RPMI7951 (cell line): ENCODE data around the gene TRAF4. TPM values are rescaled to one million over a fixed set of nuclear protein-coding genes. Genes with fewer than 3 reads are reported as not detected.

ENCODE experiments used
- DNase-seq: peaks from one replicate; pipeline ENCODE4 v3.0.0-alpha.2; 2012; ENCODE audit warnings: low read depth
- total RNA-seq: library from RNA; depleted of rRNA; stranded (reverse); fragments of >200 nt; shearing (Covaris generic); gene quantifications from 2 replicates; pipeline ENCODE4 v1.2.3, GENCODE V29; 2014; rRNA removed

TRAF4 gene
- total RNA-seq, result 21.2 and 25.5 TPM in 2 replicates

- DNase-seq, result peak; percentile 89
Measured at GRCh38 chr17:28743243-28744103, at the start of gene TRAF4. Gene TRAF4, plus strand, starts transcription at chr17:28744011. Its CDS starts 102 bp downstream, at chr17:28744113.

GRCh38 chr17:28698253-28698941 lies 45.4 kb upstream of the TRAF4 start:
- DNase-seq, result no peak

- no peak for DNase-seq
Measured at GRCh38 chr17:28700278-28700677, 43.5 kb upstream of the TRAF4 start.

GRCh38 chr17:28700830-28701492 lies 42.9 kb upstream of the TRAF4 start:
- no peak for DNase-seq

- no peak for DNase-seq
Measured at GRCh38 chr17:28702026-28702751, 41.6 kb upstream of the TRAF4 start.

GRCh38 chr17:28702752-28703150 lies 41.1 kb upstream of the TRAF4 start:
- DNase-seq, result no peak

- DNase-seq, result no peak
Measured at GRCh38 chr17:28703552-28704218, 40.1 kb upstream of the TRAF4 start.

- no peak for DNase-seq
Measured at GRCh38 chr17:28704219-28704858, 39.5 kb upstream of the TRAF4 start.

GRCh38 chr17:28705074-28705659 lies 38.6 kb upstream of the TRAF4 start:
- DNase-seq, result no peak

GRCh38 chr17:28705728-28706334 lies 38.0 kb upstream of the TRAF4 start:
- DNase-seq, result no peak

GRCh38 chr17:28706471-28707338 lies 37.1 kb upstream of the TRAF4 start:
- no peak for DNase-seq

GRCh38 chr17:28707339-28707720 lies 36.5 kb upstream of the TRAF4 start:
- DNase-seq, result no peak

- DNase-seq, result peak; percentile 88
Measured at GRCh38 chr17:28710861-28711722, 32.7 kb upstream of the TRAF4 start.

GRCh38 chr17:28711723-28712031 lies 32.1 kb upstream of the TRAF4 start, which contains the start of gene PROCA1:
Gene PROCA1, minus strand, starts transcription at chr17:28711888. Its CDS starts 228 bp downstream, at chr17:28711660.
- DNase-seq, result no peak

GRCh38 chr17:28712032-28712704 lies 31.6 kb upstream of the TRAF4 start:
- no peak for DNase-seq

GRCh38 chr17:28712705-28713415 lies 31.0 kb upstream of the TRAF4 start:
- DNase-seq, result no peak

GRCh38 chr17:28714281-28714680 lies 29.5 kb upstream of the TRAF4 start:
- DNase-seq, result no peak
